Astrocyte of the spinal cord (primary cell): ENCODE data around the gene NAT9.

ENCODE experiments used
- DNase-seq: peaks from one replicate; pipeline ENCODE4 v3.0.0; 2011; ENCODE audit warnings: low read depth, low spot score
- H3K4me3 ChIP-seq: 2 replicates; pipeline ENCODE4 v1.5.1; 2011; ENCODE audit warnings: low read depth, mild to moderate bottlenecking, low read length, moderate library complexity
- in situ Hi-C: cut with HindIII; loops from 2 replicates; pipeline ENCODE4 v1.10.0; 2017; ENCODE audit warnings: low sequenced_read_pairs
- TF ChIP-seq, protein P1 (sequence below): IDR thresholded peaks from 2 replicates; pipeline ENCODE4 v1.5.1; 2012; ENCODE audit warnings: low read depth, mild to moderate bottlenecking, low read length, inconsistent platforms

Gene NAT9

DNA sequence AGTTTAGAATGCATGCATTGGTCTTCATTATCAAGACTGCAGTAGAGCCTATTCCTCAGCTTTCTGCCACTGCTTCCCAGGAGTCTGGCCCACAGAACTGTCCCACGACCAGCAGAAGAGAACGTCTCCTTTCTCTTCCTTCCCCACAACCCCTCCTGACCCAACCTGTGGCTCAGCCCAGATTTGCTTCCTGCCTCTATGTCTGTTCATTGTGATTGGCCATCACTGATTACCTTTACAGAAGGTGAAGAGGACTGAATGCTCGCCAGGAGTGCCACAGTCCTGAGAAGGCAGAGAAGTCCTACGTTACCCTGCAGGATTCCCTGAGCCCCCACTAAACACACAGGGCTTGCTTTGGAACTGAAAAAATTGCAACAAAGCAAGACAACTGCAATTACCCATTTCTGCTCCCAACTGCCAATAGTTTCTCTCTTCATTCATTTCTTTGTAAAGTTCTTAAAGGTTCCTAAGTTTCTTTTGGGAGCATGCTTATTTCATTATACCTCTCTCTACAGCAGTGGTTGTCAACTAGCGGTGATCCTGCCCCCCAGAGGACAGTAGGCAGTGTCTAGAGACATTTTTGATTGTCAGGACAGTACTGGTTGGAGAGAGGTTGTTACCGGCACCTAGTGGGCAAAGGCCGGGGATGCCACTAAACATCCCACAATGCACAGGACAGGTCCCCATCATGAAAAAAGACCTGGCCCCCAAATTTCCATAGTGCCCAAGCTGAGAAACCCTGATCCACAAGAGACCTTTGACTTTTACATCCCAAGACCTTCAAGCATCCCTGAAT, 4.5 kb upstream of the NAT9 start:
- in situ Hi-C loops: no loop called here
- H3K4me3 ChIP-seq: no peak overlapping the region
- peak; percentile 17 for DNase-seq
- TF ChIP-seq, protein P1, sequence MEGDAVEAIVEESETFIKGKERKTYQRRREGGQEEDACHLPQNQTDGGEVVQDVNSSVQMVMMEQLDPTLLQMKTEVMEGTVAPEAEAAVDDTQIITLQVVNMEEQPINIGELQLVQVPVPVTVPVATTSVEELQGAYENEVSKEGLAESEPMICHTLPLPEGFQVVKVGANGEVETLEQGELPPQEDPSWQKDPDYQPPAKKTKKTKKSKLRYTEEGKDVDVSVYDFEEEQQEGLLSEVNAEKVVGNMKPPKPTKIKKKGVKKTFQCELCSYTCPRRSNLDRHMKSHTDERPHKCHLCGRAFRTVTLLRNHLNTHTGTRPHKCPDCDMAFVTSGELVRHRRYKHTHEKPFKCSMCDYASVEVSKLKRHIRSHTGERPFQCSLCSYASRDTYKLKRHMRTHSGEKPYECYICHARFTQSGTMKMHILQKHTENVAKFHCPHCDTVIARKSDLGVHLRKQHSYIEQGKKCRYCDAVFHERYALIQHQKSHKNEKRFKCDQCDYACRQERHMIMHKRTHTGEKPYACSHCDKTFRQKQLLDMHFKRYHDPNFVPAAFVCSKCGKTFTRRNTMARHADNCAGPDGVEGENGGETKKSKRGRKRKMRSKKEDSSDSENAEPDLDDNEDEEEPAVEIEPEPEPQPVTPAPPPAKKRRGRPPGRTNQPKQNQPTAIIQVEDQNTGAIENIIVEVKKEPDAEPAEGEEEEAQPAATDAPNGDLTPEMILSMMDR: peak; percentile 50

DNA sequence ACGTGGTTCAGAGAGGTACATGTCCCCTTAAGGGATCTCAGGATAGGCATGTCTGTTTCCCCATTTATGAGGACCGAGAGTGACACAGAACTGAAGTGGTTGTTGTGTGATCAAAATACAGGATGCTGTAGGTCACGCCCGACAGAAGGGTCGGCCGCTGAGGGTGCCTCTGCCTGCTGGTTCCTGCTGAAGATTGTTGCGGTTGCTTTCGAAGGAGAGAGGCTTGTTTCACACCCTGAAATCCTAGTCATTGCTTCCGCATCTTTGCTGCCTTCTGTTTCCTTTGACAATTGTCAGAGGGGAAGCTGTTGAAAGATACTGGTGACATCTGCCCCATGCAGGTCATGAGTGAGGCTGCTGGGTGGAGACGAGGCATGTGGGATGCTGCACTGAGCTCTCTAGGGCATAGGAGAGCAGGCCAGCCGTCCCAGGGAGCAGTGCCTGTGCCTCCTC, 3.8 kb upstream of the NAT9 start:
- TF ChIP-seq, protein P1: no peak
- no peak for DNase-seq
- H3K4me3 ChIP-seq: no peak overlapping the region
- in situ Hi-C loops: no loop called here

DNA sequence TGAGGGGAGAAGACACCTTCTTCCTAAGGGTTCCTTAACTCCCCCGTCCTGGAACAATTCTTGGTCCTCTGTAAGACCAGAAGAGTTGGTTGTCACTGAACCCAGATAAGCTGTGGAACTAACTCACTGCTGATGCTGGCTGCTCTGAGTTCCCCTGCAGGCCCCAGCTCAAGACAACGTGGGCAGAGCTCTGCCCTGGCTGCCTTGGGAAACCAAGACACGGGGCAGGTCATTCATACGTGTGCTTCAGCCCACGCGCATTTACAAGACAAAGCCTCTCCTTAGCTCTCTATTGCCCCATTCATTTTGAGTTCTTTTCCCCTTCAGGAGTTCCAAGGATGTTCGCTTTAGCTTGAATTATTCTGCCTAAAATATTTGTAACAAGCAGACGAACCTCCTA, 3.4 kb upstream of the NAT9 start:
- TF ChIP-seq, protein P1: no peak
- no peak overlapping the region for H3K4me3 ChIP-seq
- in situ Hi-C loops: no loop called here
- DNase-seq: no peak

DNA sequence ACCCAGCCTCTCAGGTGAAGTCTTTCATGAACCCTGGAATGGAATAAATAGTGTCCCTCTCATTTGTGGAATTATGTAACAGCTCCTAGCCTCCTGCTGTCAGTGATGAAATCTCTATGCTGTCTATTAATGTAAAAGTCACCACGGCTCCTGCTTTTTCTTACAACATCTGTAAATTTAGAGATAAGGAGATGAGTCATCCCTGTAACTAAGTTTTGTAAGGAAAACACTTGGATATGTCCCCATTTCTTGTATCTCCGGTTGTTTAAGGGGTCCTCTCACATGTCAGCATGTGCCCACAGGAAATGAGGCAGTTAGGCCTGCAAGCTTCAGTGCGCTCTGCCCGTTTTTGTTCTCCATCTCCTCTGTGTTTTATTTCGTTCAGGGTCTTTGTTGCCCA, 2.8 kb upstream of the NAT9 start:
- no peak overlapping the region for H3K4me3 ChIP-seq
- TF ChIP-seq, protein P1: no peak
- in situ Hi-C loops: no loop called here
- DNase-seq: no peak

DNA sequence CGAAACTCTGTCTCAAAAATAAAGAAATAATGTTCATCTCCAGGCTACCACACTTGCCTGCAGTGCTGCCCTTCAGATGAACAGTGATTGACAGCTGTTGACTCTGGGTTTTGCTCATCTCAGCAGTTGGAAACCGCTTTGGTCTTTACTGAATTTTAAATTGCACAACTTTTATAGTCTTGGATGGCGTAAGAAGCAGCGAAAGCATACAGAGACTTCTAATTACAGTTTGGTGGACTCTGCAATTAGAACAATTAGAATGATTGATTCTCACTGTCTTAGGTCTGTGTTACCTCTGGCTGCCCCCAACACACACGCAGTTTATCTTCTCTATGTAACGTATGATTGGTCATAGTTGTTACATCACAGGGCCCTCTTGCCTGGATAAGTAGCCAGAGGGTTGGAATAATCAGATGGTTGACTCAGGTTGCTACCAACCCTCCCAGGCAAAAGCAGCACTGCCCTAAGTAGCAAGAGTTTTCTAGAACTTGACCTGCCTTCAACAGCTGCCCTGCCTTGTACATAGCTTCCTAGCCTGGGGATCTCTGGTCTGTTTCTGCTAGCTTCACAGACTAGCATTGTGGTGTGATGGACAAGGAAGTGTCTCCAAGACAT, 1.9 kb upstream of the NAT9 start:
- DNase-seq: no peak
- TF ChIP-seq, protein P1: no peak
- no peak overlapping the region for H3K4me3 ChIP-seq
- in situ Hi-C loops: no loop called here

DNA sequence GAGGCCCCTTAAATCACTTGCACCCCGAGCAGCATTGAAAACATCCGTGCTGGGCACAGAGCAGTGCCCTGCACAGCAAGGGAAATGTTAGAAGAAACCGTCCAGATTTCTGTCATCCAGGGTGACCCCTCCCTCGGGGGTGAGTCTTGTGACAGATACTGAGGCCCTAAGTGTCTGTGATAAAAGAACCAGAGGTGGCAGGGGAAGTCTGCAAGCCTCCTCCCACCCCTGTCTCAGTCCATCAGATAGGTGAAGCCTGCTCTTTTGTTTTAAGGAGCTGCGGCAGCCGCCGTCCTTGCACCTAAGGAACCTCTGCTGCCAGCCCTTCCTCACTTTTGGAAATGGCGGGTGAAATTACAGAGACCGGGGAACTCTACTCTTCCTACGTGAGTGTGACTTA, 845 bp upstream of the NAT9 start:
- TF ChIP-seq, protein P1: no peak
- H3K4me3 ChIP-seq: peak overlapping the region; percentile 75
- in situ Hi-C loops: no loop called here
- no peak for DNase-seq
